ENCODE data around the gene KIF2A. TPM values are rescaled to one million over a fixed set of nuclear protein-coding genes. Genes with fewer than 3 reads are reported as not detected.

KIF2A gene
- 37.7 and 42.1 TPM in 2 replicates for total RNA-seq

DNA sequence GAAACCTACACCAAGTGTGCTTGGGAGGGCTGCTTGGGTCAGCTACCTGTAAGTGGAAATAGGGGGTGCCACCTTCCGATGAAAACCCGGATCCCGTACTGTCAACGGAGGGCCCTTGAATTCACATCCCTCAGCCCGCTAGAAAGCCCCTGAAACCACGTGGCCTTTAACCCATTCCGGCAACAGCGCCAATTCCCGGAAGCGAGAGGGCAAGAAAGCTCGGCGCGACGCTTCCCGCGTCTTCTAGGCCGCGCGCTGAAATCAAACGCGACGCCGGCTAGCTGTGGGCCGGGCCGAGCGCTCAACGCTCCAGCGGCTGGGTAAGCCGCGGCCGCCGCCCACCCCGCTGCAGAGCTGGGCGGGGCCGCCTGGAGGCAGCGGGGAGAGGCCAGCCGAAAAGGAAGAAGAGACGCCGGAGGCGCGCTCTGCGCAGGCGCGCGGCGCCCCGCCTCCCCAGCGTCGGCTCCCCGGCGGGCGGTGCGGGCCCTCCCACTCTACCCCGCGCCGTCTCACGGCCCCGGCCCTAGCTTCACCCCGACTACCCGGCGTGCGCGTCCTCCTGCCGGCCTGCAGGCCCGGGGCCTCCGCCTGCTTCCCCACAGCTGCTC is at the start of gene KIF2A:
Gene KIF2A (plus strand): TSS at position 492 of the 608 bp plus-strand sequence. CDS start 267 bp downstream, outside the sequence.

DNA sequence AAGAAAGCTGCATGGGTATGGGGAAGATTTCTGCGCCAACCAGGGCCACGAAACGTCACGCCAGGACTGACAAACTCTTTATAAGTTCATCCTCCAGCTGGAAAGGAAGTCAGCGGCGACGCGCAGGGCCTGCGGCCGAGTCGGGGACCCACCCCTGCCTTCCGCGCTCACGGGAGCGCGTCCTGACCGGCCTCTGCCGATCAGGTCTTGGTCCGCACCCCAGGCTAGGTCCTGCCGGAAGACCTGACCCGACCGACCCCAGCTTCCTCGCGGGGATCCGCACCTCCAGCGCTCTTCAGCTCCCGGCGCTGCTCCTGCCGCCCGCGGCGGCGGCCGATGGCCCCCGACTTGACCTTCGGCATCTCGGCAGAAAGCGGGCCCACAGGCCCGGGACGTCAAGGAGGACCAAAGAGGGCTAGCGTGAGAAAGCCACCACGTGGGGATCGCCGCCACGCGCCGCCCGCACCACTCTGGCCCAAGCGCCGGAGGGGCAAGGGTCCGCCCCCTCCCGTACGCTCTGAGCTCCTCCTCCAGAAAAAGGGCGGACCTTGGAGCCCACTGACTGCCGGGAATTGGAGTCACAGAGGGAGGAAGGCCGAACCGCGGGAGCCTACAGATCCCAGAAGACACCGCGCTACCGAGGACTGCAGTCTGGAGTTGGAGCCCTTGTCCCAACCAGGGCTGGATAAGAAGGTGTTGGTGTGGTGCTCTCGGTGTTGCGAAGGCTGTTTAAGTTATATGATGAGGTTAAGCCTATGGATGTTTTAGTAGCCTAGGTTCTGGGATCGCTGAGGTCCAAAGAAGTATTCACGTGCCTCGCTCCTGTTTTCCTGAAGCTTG is 97.6 kb downstream of the KIF2A start, which contains the start of gene DIMT1:
Gene DIMT1 (minus strand): TSS at position 495 of the 840 bp plus-strand sequence. CDS start 133 bp downstream, at position 362.

DNA sequence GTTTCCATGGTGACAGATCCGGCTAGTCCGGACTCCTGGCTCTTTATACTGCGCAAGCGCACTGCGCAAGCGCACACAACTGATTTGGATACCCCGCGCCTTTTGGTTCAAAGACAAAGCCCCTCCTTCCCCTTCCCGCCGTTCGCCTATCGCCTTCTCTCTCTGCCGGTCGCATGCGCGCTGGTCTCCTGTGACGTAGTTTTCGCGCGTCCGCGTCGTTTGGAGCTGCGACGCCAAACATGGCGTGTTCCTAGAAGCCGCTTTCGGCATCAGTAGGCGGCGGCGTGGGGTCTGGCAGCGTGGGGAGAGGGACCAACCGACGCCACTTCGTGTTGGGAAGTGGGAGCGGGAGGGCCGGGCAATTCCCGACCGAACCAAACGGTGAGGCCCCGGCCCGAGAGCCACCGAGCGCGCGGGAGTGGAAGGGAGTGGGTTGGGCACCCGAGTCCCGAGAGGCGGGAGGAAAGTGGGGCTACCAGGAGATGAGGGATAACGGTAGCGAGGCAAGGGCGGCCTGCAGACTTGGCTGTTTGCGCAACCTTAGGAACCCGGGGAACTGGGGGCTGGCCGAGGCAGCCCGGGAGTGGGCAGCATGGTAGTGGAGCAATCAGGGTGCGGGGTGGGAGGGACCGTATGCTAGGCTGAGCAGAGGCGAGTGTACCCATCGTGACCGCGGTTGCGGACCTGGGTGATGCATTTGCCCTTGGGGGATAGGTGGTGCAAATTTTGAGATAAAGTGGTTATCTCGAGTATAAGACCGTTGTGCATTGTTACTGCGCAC is 106.7 kb downstream of the KIF2A start, which contains the start of gene IPO11:
Gene IPO11 (plus strand): TSS at position 215 of the 781 bp plus-strand sequence. CDS start 24,517 bp downstream, outside the sequence.

Other genes with a start within 250 kb of the KIF2A start
- 18.1 and 22.9 TPM in 2 replicates for gene DIMT1, start 97.7 kb downstream of the KIF2A start, total RNA-seq
- gene IPO11, start 106.6 kb downstream of the KIF2A start, total RNA-seq: 16.6 and 25.0 TPM in 2 replicates